Amniotic epithelial cell (primary cell): ENCODE data around the gene HCFC1.

ENCODE experiments used
- DNase-seq: peaks from one replicate; pipeline ENCODE4 v3.0.0-alpha.2; 2010; ENCODE audit warnings: low read depth

HCFC1 gene

GRCh38 chrX:153903238-153903980, 68.2 kb downstream of the HCFC1 start:
- no peak for DNase-seq

- DNase-seq: no peak
Measured at GRCh38 chrX:153902385-153902784, 69.2 kb downstream of the HCFC1 start.

GRCh38 chrX:153901753-153902140, 69.9 kb downstream of the HCFC1 start:
- no peak for DNase-seq

- peak; percentile 92 for DNase-seq
Measured at GRCh38 chrX:153900831-153901752, 70.5 kb downstream of the HCFC1 start.

DNA sequence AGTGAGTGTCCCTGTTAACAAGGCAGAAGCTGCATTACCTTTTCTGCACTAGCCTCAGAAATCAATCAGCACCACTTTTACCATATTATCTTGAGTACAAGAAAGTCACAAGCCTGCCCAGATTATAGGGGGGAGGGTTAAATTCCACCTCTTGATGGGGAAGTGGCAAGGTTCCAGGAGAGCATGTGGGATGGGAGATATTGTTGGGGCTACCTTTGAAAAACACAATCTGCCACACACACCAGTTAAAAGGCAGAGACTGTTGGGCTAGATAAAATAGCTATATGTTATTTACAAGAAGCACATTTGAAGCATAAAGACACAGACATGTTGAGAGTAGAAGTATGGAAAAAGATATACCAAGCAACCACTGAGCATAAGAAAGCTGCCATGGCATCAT, 73.7 kb downstream of the HCFC1 start:
- DNase-seq: no peak
